WI38 (cell line): ENCODE data around the gene DNAJC15.
A peak's percentile ranks its signal among the peaks of the same experiment; 100 is the strongest.
"Not testable (repeated sequence)": the region's sequence is repeated elsewhere in the genome, so short reads cannot be mapped to it uniquely, and the experiment has no call there.

Experiments used
- H3K4me3 ChIP-seq: 2 replicates; pipeline ENCODE4 v1.5.1; 2011; ENCODE audit warnings: low read depth, mild to moderate bottlenecking, control low read depth, low read length
- CTCF ChIP-seq: IDR thresholded peaks from 2 replicates; pipeline ENCODE4 v1.5.1; 2012; ENCODE audit warnings: low read depth, mild to moderate bottlenecking, control low read depth, low read length

Gene DNAJC15

GRCh38 chr13:43046259-43046658 lies 22.9 kb downstream of the DNAJC15 start:
- TF ChIP-seq CTCF: no peak
- no peak overlapping the region for H3K4me3 ChIP-seq

GRCh38 chr13:43054803-43055802 lies 31.7 kb downstream of the DNAJC15 start:
- peak overlapping the region; percentile 68 for H3K4me3 ChIP-seq
- no peak for TF ChIP-seq CTCF

- TF ChIP-seq CTCF: no peak
- H3K4me3 ChIP-seq: no peak overlapping the region
Observed at GRCh38 chr13:43057653-43058317, 34.4 kb downstream of the DNAJC15 start.

GRCh38 chr13:43058318-43058674 lies 34.9 kb downstream of the DNAJC15 start:
- no peak for TF ChIP-seq CTCF
- no peak overlapping the region for H3K4me3 ChIP-seq

GRCh38 chr13:43058831-43059230 lies 35.4 kb downstream of the DNAJC15 start:
- H3K4me3 ChIP-seq: no peak overlapping the region
- TF ChIP-seq CTCF: no peak

GRCh38 chr13:43059779-43060178 lies 36.4 kb downstream of the DNAJC15 start:
- H3K4me3 ChIP-seq: not testable (repeated sequence)

- not testable (repeated sequence) for H3K4me3 ChIP-seq
Observed at GRCh38 chr13:43060806-43061205, 37.4 kb downstream of the DNAJC15 start.

- no peak overlapping the region for H3K4me3 ChIP-seq
- no peak for TF ChIP-seq CTCF
Observed at GRCh38 chr13:43061496-43062280, 38.3 kb downstream of the DNAJC15 start.
